Measurements from ENCODE around the gene RNF148. TPM values are rescaled to one million over a fixed set of nuclear protein-coding genes. Genes with fewer than 3 reads are reported as not detected.

The RNF148 gene
- total RNA-seq, 1 donor from 2014 or later: not detected

Other genes with a start within 250 kb of the RNF148 start
- not detected in 2 replicates for gene RNF133, start 3.8 kb downstream of the RNF148 start, total RNA-seq
- 0.80 and 0.88 TPM in 2 replicates for gene CADPS2, start 183.5 kb upstream of the RNF148 start, total RNA-seq

Data from myocyte (in vitro differentiated cells).